ENCODE data around the gene TWIST2.

The TWIST2 gene

GRCh38 chr2:238905644-238906043 is 57.8 kb downstream of the TWIST2 start:
- Histone ChIP-seq H3K27ac (replicated peaks) (no peak overlapping the region), H3K27me3 (ENCODE audit: insufficient read depth, poor library complexity, severe bottlenecking) (no peaks in the 10 kb centered on the region), H3K4me3 (replicated peaks; ENCODE audit: insufficient read depth, low read length) (no peak overlapping the region)
- TF ChIP-seq POLR2AphosphoS5 (IDR thresholded peaks at IDR 0.05; ENCODE audit: low read depth) (no peak), SPI1 (IDR thresholded peaks at IDR 0.05; ENCODE audit: borderline replicate concordance, low read depth) (no peak), GABPA (IDR thresholded peaks at IDR 0.05; ENCODE audit: low read depth) (no peak)
- TF ChIP-seq, protein P1, sequence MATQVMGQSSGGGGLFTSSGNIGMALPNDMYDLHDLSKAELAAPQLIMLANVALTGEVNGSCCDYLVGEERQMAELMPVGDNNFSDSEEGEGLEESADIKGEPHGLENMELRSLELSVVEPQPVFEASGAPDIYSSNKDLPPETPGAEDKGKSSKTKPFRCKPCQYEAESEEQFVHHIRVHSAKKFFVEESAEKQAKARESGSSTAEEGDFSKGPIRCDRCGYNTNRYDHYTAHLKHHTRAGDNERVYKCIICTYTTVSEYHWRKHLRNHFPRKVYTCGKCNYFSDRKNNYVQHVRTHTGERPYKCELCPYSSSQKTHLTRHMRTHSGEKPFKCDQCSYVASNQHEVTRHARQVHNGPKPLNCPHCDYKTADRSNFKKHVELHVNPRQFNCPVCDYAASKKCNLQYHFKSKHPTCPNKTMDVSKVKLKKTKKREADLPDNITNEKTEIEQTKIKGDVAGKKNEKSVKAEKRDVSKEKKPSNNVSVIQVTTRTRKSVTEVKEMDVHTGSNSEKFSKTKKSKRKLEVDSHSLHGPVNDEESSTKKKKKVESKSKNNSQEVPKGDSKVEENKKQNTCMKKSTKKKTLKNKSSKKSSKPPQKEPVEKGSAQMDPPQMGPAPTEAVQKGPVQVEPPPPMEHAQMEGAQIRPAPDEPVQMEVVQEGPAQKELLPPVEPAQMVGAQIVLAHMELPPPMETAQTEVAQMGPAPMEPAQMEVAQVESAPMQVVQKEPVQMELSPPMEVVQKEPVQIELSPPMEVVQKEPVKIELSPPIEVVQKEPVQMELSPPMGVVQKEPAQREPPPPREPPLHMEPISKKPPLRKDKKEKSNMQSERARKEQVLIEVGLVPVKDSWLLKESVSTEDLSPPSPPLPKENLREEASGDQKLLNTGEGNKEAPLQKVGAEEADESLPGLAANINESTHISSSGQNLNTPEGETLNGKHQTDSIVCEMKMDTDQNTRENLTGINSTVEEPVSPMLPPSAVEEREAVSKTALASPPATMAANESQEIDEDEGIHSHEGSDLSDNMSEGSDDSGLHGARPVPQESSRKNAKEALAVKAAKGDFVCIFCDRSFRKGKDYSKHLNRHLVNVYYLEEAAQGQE (IDR thresholded peaks at IDR 0.05; ENCODE audit: insufficient replicate concordance, low read depth) = no peak
- TF ChIP-seq, protein P2, sequence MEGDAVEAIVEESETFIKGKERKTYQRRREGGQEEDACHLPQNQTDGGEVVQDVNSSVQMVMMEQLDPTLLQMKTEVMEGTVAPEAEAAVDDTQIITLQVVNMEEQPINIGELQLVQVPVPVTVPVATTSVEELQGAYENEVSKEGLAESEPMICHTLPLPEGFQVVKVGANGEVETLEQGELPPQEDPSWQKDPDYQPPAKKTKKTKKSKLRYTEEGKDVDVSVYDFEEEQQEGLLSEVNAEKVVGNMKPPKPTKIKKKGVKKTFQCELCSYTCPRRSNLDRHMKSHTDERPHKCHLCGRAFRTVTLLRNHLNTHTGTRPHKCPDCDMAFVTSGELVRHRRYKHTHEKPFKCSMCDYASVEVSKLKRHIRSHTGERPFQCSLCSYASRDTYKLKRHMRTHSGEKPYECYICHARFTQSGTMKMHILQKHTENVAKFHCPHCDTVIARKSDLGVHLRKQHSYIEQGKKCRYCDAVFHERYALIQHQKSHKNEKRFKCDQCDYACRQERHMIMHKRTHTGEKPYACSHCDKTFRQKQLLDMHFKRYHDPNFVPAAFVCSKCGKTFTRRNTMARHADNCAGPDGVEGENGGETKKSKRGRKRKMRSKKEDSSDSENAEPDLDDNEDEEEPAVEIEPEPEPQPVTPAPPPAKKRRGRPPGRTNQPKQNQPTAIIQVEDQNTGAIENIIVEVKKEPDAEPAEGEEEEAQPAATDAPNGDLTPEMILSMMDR (IDR thresholded peaks at IDR 0.05; ENCODE audit: insufficient read depth, low read length) = no peak
- no peak for DNase-seq (ENCODE audit: low read depth in 1 of 2, low spot score in 1 of 2)

DNA sequence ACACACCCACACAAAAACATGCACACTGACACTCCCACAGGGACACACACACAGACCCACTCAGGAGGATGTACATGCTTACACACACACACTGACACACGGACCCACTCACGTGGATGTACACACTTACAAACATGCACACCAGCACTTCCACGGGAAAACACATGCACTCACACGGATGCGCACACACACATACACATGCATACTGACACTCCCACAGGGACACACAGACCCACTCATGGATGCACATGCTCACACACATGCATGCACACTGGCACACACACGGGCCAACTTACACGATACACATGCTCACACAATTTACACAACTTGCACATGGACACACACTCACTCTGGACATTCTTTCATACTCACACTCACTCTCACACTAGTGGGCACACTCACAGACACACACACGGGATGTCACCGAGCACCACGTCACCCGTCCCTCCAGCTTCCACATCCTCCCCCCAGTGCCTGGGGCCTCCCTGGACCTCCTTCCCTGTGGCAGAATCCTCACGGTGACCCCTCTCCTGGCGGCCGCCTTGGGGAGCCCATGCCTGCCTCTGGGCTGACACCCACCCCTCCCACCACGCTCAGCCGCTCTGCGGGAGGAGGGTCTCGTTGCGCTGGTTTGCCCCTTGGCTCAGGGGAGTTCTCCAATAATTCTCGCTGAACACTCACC is 58.5 kb downstream of the TWIST2 start:
- TF ChIP-seq SPI1 (IDR thresholded peaks at IDR 0.05; ENCODE audit: borderline replicate concordance, low read depth) (no peak), POLR2AphosphoS5 (IDR thresholded peaks at IDR 0.05; ENCODE audit: low read depth) (no peak), GABPA (IDR thresholded peaks at IDR 0.05; ENCODE audit: low read depth) (no peak)
- TF ChIP-seq, protein P2 (IDR thresholded peaks at IDR 0.05; ENCODE audit: insufficient read depth, low read length) = no peak
- TF ChIP-seq, protein P1 (IDR thresholded peaks at IDR 0.05; ENCODE audit: insufficient replicate concordance, low read depth) = no peak
- DNase-seq (ENCODE audit: low read depth in 1 of 2, low spot score in 1 of 2) = no peak
- no peaks in the 10 kb centered on the region for H3K27me3 ChIP-seq (ENCODE audit: insufficient read depth, poor library complexity, severe bottlenecking)
- H3K4me3 ChIP-seq (replicated peaks; ENCODE audit: insufficient read depth, low read length) = no peak overlapping the region
- no peak overlapping the region for H3K27ac ChIP-seq (replicated peaks)

DNA sequence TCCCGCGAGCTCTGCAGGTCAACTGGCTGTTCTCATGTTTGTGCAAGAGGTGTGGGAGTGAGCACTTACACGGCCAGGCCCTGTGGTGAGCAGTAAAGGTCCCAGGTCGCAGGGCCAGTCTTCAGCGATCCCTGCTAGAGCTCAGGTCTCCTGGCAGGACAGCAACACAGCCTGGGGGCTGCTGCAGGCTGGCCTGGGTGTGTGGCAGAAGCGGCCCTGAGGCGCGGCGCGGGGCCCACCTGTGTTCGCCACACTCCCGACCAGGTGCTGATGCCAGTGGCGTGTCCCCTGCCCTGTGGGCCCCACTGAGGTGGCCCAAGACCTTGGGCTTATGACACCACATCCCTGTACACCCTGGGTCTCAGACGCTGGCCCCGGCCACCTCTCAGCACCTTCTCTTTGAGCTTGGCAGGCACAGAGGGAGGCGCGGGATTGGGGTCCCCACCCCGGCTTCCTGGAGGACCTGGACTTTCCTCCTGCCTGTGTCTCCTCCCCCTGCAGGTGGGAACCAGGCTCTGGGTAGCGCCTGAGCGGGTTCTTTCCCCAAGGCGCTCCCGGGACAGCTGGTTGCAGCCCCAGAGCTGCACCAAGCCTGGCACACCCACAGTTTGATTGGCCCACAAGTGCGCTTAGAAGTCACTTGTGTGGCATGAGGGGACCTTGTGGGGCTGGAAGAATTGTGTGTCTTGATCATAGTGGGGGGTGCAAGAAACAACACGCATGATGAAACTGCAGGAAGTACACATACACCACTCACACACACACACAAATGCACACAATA is 59.2 kb downstream of the TWIST2 start:
- Histone ChIP-seq H3K27me3 (ENCODE audit: insufficient read depth, poor library complexity, severe bottlenecking) (no peaks in the 10 kb centered on the region), H3K27ac (replicated peaks) (no peak overlapping the region), H3K4me3 (replicated peaks; ENCODE audit: insufficient read depth, low read length) (no peak overlapping the region)
- DNase-seq (ENCODE audit: low read depth in 1 of 2, low spot score in 1 of 2) = no peak
- no peak for TF ChIP-seq GABPA (IDR thresholded peaks at IDR 0.05; ENCODE audit: low read depth)
- TF ChIP-seq, protein P2 (IDR thresholded peaks at IDR 0.05; ENCODE audit: insufficient read depth, low read length) = no peak
- TF ChIP-seq, protein P1 (IDR thresholded peaks at IDR 0.05; ENCODE audit: insufficient replicate concordance, low read depth) = no peak

Data from HL-60 (cell line).